MG63 (cell line): ENCODE results near the gene TRAPPC12. TPM values are rescaled to one million over a fixed set of nuclear protein-coding genes. Genes with fewer than 3 reads are reported as not detected.
A peak's percentile ranks its signal among the peaks of the same experiment; 100 is the strongest.

Experiments used
- DNase-seq: peaks from one replicate; pipeline ENCODE4 v3.0.0-alpha.2; 2020
- H3K27me3 ChIP-seq: fragments of 250-450 bp; sonication (Bioruptor Pico); 2 replicates; pipeline ENCODE4 v1.5.1; 2020; ENCODE audit warnings: mild to moderate bottlenecking, moderate library complexity
- H3K36me3 ChIP-seq: fragments of 250-450 bp; sonication (Bioruptor Pico); 2 replicates; pipeline ENCODE4 v1.5.1; 2020; ENCODE audit warnings: mild to moderate bottlenecking, moderate library complexity
- H3K4me3 ChIP-seq: fragments of 250-450 bp; sonication (Bioruptor Pico); 2 replicates; pipeline ENCODE4 v1.5.1; 2020; ENCODE audit warnings: mild to moderate bottlenecking, moderate library complexity
- H3K9me3 ChIP-seq: fragments of 250-450 bp; sonication (Bioruptor Pico); 2 replicates; pipeline ENCODE4 v1.5.1; 2020; ENCODE audit warnings: mild to moderate bottlenecking, moderate library complexity
- total RNA-seq: library from RNA; depleted of rRNA; stranded (reverse); fragments of >200 nt; shearing (Covaris generic); gene quantifications from 2 replicates; pipeline ENCODE4 v1.2.3, GENCODE V29; 2014; ENCODE audit warnings: low replicate concordance; rRNA removed

TRAPPC12 gene
- 27.6 and 29.3 TPM in 2 replicates for total RNA-seq

GRCh38 chr2:3379647-3380534 is at the start of gene TRAPPC12:
Gene TRAPPC12 (plus strand): TSS chr2:3379694. CDS start chr2:3387624, 7,930 bp downstream.
- H3K36me3 ChIP-seq = peaks cover 28% of the 10 kb centered on the region
- H3K4me3 ChIP-seq = peak within 1 kb of the TSS; percentile 88
- H3K9me3 ChIP-seq = no peaks in the 10 kb centered on the region
- DNase-seq = peak; percentile 92
- H3K27me3 ChIP-seq = no peaks in the 10 kb centered on the region

GRCh38 chr2:3332133-3332532 is 47.4 kb upstream of the TRAPPC12 start:
- no peak overlapping the region for H3K4me3 ChIP-seq
- H3K36me3 ChIP-seq = no peaks in the 10 kb centered on the region; the same call in none of the 2 replicates
- DNase-seq = no peak
- H3K27me3 ChIP-seq = no peaks in the 10 kb centered on the region
- H3K9me3 ChIP-seq = no peaks in the 10 kb centered on the region

- Histone ChIP-seq H3K36me3 (no peaks in the 10 kb centered on the region; the same call in none of the 2 replicates), H3K4me3 (no peak overlapping the region), H3K9me3 (no peaks in the 10 kb centered on the region), H3K27me3 (no peaks in the 10 kb centered on the region)
- no peak for DNase-seq
Measured at GRCh38 chr2:3334392-3335345, 44.8 kb upstream of the TRAPPC12 start.

GRCh38 chr2:3336844-3337243 is 42.6 kb upstream of the TRAPPC12 start:
- Histone ChIP-seq H3K27me3 (no peaks in the 10 kb centered on the region), H3K36me3 (no peaks in the 10 kb centered on the region; the same call in 1 of the 2 replicates), H3K4me3 (no peak overlapping the region), H3K9me3 (no peaks in the 10 kb centered on the region)
- DNase-seq = no peak

- Histone ChIP-seq H3K4me3 (no peak overlapping the region), H3K27me3 (no peaks in the 10 kb centered on the region), H3K9me3 (no peaks in the 10 kb centered on the region), H3K36me3 (no peaks in the 10 kb centered on the region; the same call in 1 of the 2 replicates)
- no peak for DNase-seq
Measured at GRCh38 chr2:3338340-3338739, 41.2 kb upstream of the TRAPPC12 start.

- Histone ChIP-seq H3K9me3 (no peaks in the 10 kb centered on the region), H3K4me3 (no peak overlapping the region), H3K36me3 (no peaks in the 10 kb centered on the region; the same call in 1 of the 2 replicates), H3K27me3 (no peaks in the 10 kb centered on the region)
- no peak for DNase-seq
Measured at GRCh38 chr2:3340144-3340543, 39.4 kb upstream of the TRAPPC12 start.

- Histone ChIP-seq H3K36me3 (no peaks in the 10 kb centered on the region; the same call in 1 of the 2 replicates), H3K4me3 (no peak overlapping the region), H3K9me3 (no peaks in the 10 kb centered on the region), H3K27me3 (no peaks in the 10 kb centered on the region)
- no peak for DNase-seq
Measured at GRCh38 chr2:3341336-3341735, 38.2 kb upstream of the TRAPPC12 start.

GRCh38 chr2:3342324-3342723 is 37.2 kb upstream of the TRAPPC12 start:
- no peaks in the 10 kb centered on the region for H3K27me3 ChIP-seq
- no peaks in the 10 kb centered on the region for H3K9me3 ChIP-seq
- no peak for DNase-seq
- no peaks in the 10 kb centered on the region for H3K36me3 ChIP-seq
- H3K4me3 ChIP-seq = no peak overlapping the region

GRCh38 chr2:3343012-3343411 is 36.5 kb upstream of the TRAPPC12 start:
- no peak overlapping the region for H3K4me3 ChIP-seq
- no peak for DNase-seq
- H3K27me3 ChIP-seq = no peaks in the 10 kb centered on the region
- H3K9me3 ChIP-seq = no peaks in the 10 kb centered on the region
- H3K36me3 ChIP-seq = no peaks in the 10 kb centered on the region

- Histone ChIP-seq H3K36me3 (no peaks in the 10 kb centered on the region), H3K27me3 (no peaks in the 10 kb centered on the region), H3K4me3 (no peak overlapping the region), H3K9me3 (no peaks in the 10 kb centered on the region)
- no peak for DNase-seq
Measured at GRCh38 chr2:3344897-3345296, 34.6 kb upstream of the TRAPPC12 start.

- H3K27me3 ChIP-seq = no peaks in the 10 kb centered on the region
- DNase-seq = no peak
- no peak overlapping the region for H3K4me3 ChIP-seq
- H3K9me3 ChIP-seq = no peaks in the 10 kb centered on the region
- no peaks in the 10 kb centered on the region for H3K36me3 ChIP-seq
Measured at GRCh38 chr2:3345621-3346020, 33.9 kb upstream of the TRAPPC12 start.

GRCh38 chr2:3348767-3349166 is 30.7 kb upstream of the TRAPPC12 start:
- Histone ChIP-seq H3K27me3 (no peaks in the 10 kb centered on the region), H3K9me3 (0 out of 2 replicates have a peak, but pooled peaks cover 2% of the 10 kb centered on the region), H3K36me3 (peaks cover 13% of the 10 kb centered on the region), H3K4me3 (no peak overlapping the region)
- DNase-seq = no peak

GRCh38 chr2:3349211-3349693 is 30.2 kb upstream of the TRAPPC12 start:
- H3K9me3 ChIP-seq = 0 out of 2 replicates have a peak, but pooled peaks cover 2% of the 10 kb centered on the region
- no peak overlapping the region for H3K4me3 ChIP-seq
- DNase-seq = peak; percentile 13

GRCh38 chr2:3354986-3355385 is 24.5 kb upstream of the TRAPPC12 start:
- Histone ChIP-seq H3K27me3 (no peaks in the 10 kb centered on the region), H3K9me3 (0 out of 2 replicates have a peak, but pooled peaks cover 2% of the 10 kb centered on the region), H3K4me3 (no peak overlapping the region), H3K36me3 (peaks cover 19% of the 10 kb centered on the region)
- DNase-seq = no peak

More at GRCh38 chr2:3349211-3349693, 30.2 kb upstream of the TRAPPC12 start:
- Histone ChIP-seq H3K27me3 (no peaks in the 10 kb centered on the region), H3K36me3 (peaks cover 18% of the 10 kb centered on the region)

- DNase-seq = no peak
- 0 out of 2 replicates have a peak, but pooled peaks cover 2% of the 10 kb centered on the region for H3K9me3 ChIP-seq
- no peak overlapping the region for H3K4me3 ChIP-seq
- peaks cover 19% of the 10 kb centered on the region for H3K36me3 ChIP-seq
- H3K27me3 ChIP-seq = no peaks in the 10 kb centered on the region
Measured at GRCh38 chr2:3355951-3356569, 23.4 kb upstream of the TRAPPC12 start.

GRCh38 chr2:3356799-3357198 is 22.7 kb upstream of the TRAPPC12 start:
- no peak overlapping the region for H3K4me3 ChIP-seq
- H3K9me3 ChIP-seq = 0 out of 2 replicates have a peak, but pooled peaks cover 2% of the 10 kb centered on the region
- H3K36me3 ChIP-seq = peaks cover 19% of the 10 kb centered on the region
- no peaks in the 10 kb centered on the region for H3K27me3 ChIP-seq
- DNase-seq = no peak
